NT2/D1 (cell line): ENCODE measurements around the gene TFDP2.

Experiments used
- SUZ12 ChIP-seq: IDR thresholded peaks from 2 replicates; pipeline ENCODE4 v1.6.1; 2011; ENCODE audit not compliant: insufficient read length, insufficient read depth; ENCODE audit errors: extremely low read depth
- YY1 ChIP-seq: IDR thresholded peaks from 2 replicates; pipeline ENCODE4 v1.6.1; 2011; ENCODE audit not compliant: insufficient read length, insufficient read depth
- ZNF274 ChIP-seq: IDR thresholded peaks from 2 replicates; pipeline ENCODE4 v1.6.1; 2011; ENCODE audit warnings: mild to moderate bottlenecking, low read depth, low read length

DNA sequence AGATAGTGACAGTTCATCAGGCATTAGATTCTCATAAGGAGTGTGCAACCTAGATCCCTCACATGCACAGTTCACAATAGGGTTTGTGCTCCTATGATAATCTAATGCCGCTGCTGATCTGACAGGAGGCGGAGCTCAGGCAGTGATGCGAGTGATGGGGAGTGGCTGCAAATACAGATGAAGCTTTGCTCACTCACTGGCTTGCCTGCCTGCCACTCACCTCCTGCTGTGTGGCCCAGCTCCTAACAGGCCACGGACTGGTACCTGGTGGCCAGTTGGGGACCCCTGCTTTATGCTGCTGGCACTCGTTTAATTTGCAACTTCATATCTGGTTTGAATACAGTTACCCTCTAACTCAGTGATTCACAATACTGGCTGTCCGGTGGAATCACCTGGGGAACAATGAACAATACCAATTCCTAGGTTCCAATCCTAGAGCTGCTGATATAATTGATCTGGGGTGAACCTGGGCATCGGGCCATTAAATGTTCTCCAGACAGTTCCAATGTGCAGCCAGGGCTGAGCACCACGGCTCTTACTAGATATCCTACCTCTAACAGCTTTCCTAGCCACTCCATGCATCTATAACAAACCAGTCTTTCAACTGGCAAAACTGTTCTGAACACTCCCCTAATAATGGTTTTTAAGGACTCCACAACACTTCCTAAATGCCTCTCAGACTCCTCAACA is 141.5 kb downstream of the TFDP2 start:
- TF ChIP-seq YY1 (no peak), ZNF274 (no peak), SUZ12 (no peak)
